A673 (cell line): ENCODE data around the gene TSHZ2.

ENCODE experiments used
- EZH2 ChIP-seq: fragments of 200-600 bp; sonication (generic); IDR thresholded peaks from 2 replicates; pipeline ENCODE4 v1.6.1; 2017; ENCODE audit warnings: borderline replicate concordance, low read depth, mild to moderate bottlenecking, mixed read lengths, antibody characterized with exemption, low read length; ENCODE audit not compliant: poor library complexity, severe bottlenecking
- TF ChIP-seq, protein P1 (sequence below): fragments of 300-800, 200-600 bp; sonication (generic); conservative IDR thresholded peaks from 2 replicates; pipeline ENCODE4 v1.5.1; 2017; ENCODE audit warnings: low read depth, mild to moderate bottlenecking, antibody characterized with exemption, low read length, moderate library complexity, mixed read lengths

DNA sequence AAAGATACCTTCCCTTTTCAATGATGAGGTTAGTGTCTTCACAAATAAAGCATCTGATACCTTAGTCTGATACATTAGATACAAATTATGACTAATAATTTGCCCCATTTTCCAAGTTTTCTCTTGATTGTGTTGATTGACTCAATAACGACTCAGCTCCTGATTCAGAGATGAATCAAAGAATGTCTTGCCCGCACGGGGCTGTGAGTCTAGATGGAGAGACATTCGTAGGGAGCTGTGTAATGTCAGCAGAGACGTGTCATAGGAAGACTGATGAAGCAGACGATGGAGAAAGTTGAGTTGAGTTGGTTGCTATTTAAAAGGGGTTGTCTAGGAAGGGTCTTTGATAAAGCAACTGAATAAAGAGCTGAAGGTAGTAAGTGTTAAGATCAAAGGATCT lies 78.2 kb downstream of the TSHZ2 start:
- TF ChIP-seq, protein P1, sequence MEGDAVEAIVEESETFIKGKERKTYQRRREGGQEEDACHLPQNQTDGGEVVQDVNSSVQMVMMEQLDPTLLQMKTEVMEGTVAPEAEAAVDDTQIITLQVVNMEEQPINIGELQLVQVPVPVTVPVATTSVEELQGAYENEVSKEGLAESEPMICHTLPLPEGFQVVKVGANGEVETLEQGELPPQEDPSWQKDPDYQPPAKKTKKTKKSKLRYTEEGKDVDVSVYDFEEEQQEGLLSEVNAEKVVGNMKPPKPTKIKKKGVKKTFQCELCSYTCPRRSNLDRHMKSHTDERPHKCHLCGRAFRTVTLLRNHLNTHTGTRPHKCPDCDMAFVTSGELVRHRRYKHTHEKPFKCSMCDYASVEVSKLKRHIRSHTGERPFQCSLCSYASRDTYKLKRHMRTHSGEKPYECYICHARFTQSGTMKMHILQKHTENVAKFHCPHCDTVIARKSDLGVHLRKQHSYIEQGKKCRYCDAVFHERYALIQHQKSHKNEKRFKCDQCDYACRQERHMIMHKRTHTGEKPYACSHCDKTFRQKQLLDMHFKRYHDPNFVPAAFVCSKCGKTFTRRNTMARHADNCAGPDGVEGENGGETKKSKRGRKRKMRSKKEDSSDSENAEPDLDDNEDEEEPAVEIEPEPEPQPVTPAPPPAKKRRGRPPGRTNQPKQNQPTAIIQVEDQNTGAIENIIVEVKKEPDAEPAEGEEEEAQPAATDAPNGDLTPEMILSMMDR: no peak
- no peak for TF ChIP-seq EZH2
